Bronchial epithelial cell (primary cell): ENCODE measurements around the gene BLNK. TPM values are rescaled to one million over a fixed set of nuclear protein-coding genes. Genes with fewer than 3 reads are reported as not detected.
A peak's percentile ranks its signal among the peaks of the same experiment; 100 is the strongest.

ENCODE experiments used
- DNase-seq: peaks from one replicate; pipeline ENCODE4 v3.0.0-alpha.2; 2010; ENCODE audit warnings: low read depth
- FAIRE-seq: peaks from 2 replicates; lab custom pipeline; 2011; peaks lifted over from hg19 to GRCh38; lab: Jason Lieb, UNC
- H3K27me3 ChIP-seq: 2 replicates; pipeline ENCODE4 v1.5.1; 2011; ENCODE audit warnings: low read length; ENCODE audit not compliant: control insufficient read depth, insufficient read depth
- H3K36me3 ChIP-seq: 2 replicates; pipeline ENCODE4 v1.5.1; 2011; ENCODE audit warnings: low read length; ENCODE audit not compliant: control insufficient read depth, insufficient read depth
- H3K4me3 ChIP-seq: 2 replicates; pipeline ENCODE4 v1.5.1; 2011; ENCODE audit warnings: mild to moderate bottlenecking, low read depth, low read length, control low read depth
- CTCF ChIP-seq: IDR thresholded peaks from 2 replicates; pipeline ENCODE4 v1.5.1; 2011; ENCODE audit warnings: mild to moderate bottlenecking, moderate library complexity, low read length, control low read depth, inconsistent platforms; ENCODE audit not compliant: insufficient read depth, severe bottlenecking
- total RNA-seq: library from RNA; depleted of rRNA; stranded (reverse); fragments of >200 nt; gene quantifications from 2 replicates; pipeline ENCODE4 v1.2.1, GENCODE V29; 2014

BLNK gene
- total RNA-seq, 1 donor from 2014 or later = 2.6 TPM

GRCh38 chr10:96152437-96152836 is 118.9 kb downstream of the BLNK start:
- Histone ChIP-seq H3K4me3 (no peak overlapping the region), H3K36me3 (no peaks in the 10 kb centered on the region), H3K27me3 (no peaks in the 10 kb centered on the region)
- DNase-seq (peak; percentile 54), FAIRE-seq (no peak)
- TF ChIP-seq CTCF = no peak

Other genes starting within 250 kb of the BLNK start
- 10.1 and 10.5 TPM in 2 replicates for gene CCNJ, start 228.0 kb downstream of the BLNK start, total RNA-seq
- gene ZNF518A, start 141.3 kb downstream of the BLNK start, total RNA-seq = 21.1 and 26.2 TPM in 2 replicates
- not detected in 2 replicates for gene DNTT, start 32.9 kb upstream of the BLNK start, total RNA-seq
- gene OPALIN, start 87.4 kb upstream of the BLNK start, total RNA-seq = not detected in 2 replicates
- 0.26 TPM in 2 replicates for gene TLL2, start 242.4 kb upstream of the BLNK start, total RNA-seq